ENCODE measurements around the gene POLL. TPM values are rescaled to one million over a fixed set of nuclear protein-coding genes. Genes with fewer than 3 reads are reported as not detected.

POLL gene
- polyA plus RNA-seq, 1 experiment, result 31.3 TPM

GRCh38 chr10:101563007-101563406 lies 25.1 kb downstream of the POLL start:
- Histone ChIP-seq H3K27me3 (ENCODE audit: control insufficient read depth, insufficient read depth, low read length) (peaks cover 20% of the 10 kb centered on the region), H3K4me3 (ENCODE audit: low read depth, low read length) (no peak overlapping the region), H3K36me3 (ENCODE audit: control insufficient read depth, insufficient read depth, low read length) (no peaks in the 10 kb centered on the region)
- DNase-seq (ENCODE audit: low read depth), result no peak
- POLR2A ChIA-PET, result no interaction called here
- no peak for TF ChIP-seq CTCF (IDR thresholded peaks at IDR 0.05; ENCODE audit: insufficient read depth, low read depth, low read length)
- CTCF ChIA-PET, result interaction anchor here (0.6 to 3.0 kb wide), 2 partner anchors 302 to 348 kb away, joined by 3 to 10 read pairs; no protein-coding TSS in a partner anchor

- ChIA-PET CTCF (interaction anchor here (3.0 to 3.3 kb wide), 2 partner anchors 8 to 347 kb away, joined by 10 to 28 read pairs; no protein-coding TSS in a partner anchor), POLR2A (no interaction called here)
These were observed 25.8 kb downstream of the POLL start for GRCh38 chr10:101562231-101562630.

GRCh38 chr10:101561068-101561915 lies 26.8 kb downstream of the POLL start:
- CTCF ChIA-PET, result interaction anchor here (0.9 to 3.3 kb wide), 3 partner anchors 9 to 346 kb away, joined by 3 to 28 read pairs (median 10); no protein-coding TSS in a partner anchor
- H3K4me3 ChIP-seq (ENCODE audit: low read depth, low read length), result no peak overlapping the region
- H3K36me3 ChIP-seq (ENCODE audit: control insufficient read depth, insufficient read depth, low read length), result no peaks in the 10 kb centered on the region; the same call in 1 of the 2 replicates
- H3K27me3 ChIP-seq (ENCODE audit: control insufficient read depth, insufficient read depth, low read length), result peaks cover 10% of the 10 kb centered on the region; the same call in 1 of the 2 replicates
- POLR2A ChIA-PET, result no interaction called here
- DNase-seq (ENCODE audit: low read depth), result no peak
- TF ChIP-seq CTCF (IDR thresholded peaks at IDR 0.05; ENCODE audit: insufficient read depth, low read depth, low read length), result no peak

More at GRCh38 chr10:101562231-101562630, 25.8 kb downstream of the POLL start:
- Histone ChIP-seq H3K4me3 (ENCODE audit: low read depth, low read length) (no peak overlapping the region), H3K27me3 (ENCODE audit: control insufficient read depth, insufficient read depth, low read length) (peaks cover 17% of the 10 kb centered on the region), H3K36me3 (ENCODE audit: control insufficient read depth, insufficient read depth, low read length) (no peaks in the 10 kb centered on the region)
- no peak for TF ChIP-seq CTCF (IDR thresholded peaks at IDR 0.05; ENCODE audit: insufficient read depth, low read depth, low read length)
- DNase-seq (ENCODE audit: low read depth), result no peak

GRCh38 chr10:101560298-101561067 lies 27.6 kb downstream of the POLL start:
- no peak for DNase-seq (ENCODE audit: low read depth)
- H3K27me3 ChIP-seq (ENCODE audit: control insufficient read depth, insufficient read depth, low read length), result peaks cover 5% of the 10 kb centered on the region; the same call in 1 of the 2 replicates
- TF ChIP-seq CTCF (IDR thresholded peaks at IDR 0.05; ENCODE audit: insufficient read depth, low read depth, low read length), result no peak
- H3K4me3 ChIP-seq (ENCODE audit: low read depth, low read length), result no peak overlapping the region
- H3K36me3 ChIP-seq (ENCODE audit: control insufficient read depth, insufficient read depth, low read length), result no peaks in the 10 kb centered on the region; the same call in 1 of the 2 replicates
- ChIA-PET POLR2A (no interaction called here), CTCF (interaction anchor here (0.9 to 3.3 kb wide), 2 partner anchors 10 to 94 kb away, joined by 3 to 28 read pairs; no protein-coding TSS in a partner anchor)
